GM08714 (cell line): Measurements from ENCODE around the gene FCGR2B.
"Not testable (repeated sequence)": the region's sequence is repeated elsewhere in the genome, so short reads cannot be mapped to it uniquely, and the experiment has no call there.

Source experiments
- H3K4me3 ChIP-seq: fragments of 200-500 bp; sonication (Bioruptor generic); 2 replicates; pipeline ENCODE4 v1.5.1; 2014; ENCODE audit warnings: mild to moderate bottlenecking, low read length, inconsistent platforms
- ZNF274 ChIP-seq: IDR thresholded peaks from 2 replicates; pipeline ENCODE4 v1.6.1; 2012; ENCODE audit warnings: mild to moderate bottlenecking, low read depth, low read length

The FCGR2B gene

DNA sequence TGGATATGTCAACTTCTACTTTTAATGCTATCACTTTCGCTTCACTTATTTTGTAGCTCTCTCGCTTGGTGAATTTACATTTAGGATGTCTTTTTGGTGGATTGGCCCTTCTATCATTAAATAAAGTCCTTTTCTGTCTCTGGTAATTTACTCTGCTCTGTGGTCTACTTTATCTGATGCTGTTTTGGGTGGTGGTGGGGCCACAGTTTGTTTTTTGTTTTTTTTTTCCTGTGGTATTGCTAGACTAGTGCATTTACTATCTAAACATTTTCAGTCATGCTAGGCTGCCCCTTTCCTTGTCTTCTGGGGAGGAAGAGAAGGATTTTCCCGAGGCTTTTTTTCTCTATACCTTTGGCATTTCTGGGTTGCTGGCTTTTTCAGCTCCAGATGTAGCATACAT lies 26.0 kb downstream of the FCGR2B start:
- no peak for TF ChIP-seq ZNF274
- H3K4me3 ChIP-seq, result no peak overlapping the region

DNA sequence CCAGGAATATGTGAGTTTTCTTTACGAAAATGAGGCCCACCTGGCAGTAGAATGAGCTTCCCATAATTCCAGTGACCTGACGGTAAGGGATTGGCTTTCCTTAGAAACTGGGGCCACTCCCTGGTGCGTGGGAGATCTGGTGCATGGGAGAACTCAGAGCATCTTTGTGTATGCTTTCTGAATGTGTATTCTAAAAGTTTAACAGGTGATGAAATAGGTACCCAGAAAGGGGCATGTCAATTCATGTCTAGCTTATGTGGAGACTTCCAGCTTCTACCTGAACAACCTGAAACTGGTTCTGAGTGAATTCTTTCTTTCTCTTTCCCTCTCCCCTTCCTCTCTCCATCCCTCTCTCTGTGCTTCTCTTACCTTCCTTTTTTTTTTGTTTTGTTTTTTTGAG lies 28.9 kb downstream of the FCGR2B start:
- H3K4me3 ChIP-seq, result no peak overlapping the region
- TF ChIP-seq ZNF274, result no peak

DNA sequence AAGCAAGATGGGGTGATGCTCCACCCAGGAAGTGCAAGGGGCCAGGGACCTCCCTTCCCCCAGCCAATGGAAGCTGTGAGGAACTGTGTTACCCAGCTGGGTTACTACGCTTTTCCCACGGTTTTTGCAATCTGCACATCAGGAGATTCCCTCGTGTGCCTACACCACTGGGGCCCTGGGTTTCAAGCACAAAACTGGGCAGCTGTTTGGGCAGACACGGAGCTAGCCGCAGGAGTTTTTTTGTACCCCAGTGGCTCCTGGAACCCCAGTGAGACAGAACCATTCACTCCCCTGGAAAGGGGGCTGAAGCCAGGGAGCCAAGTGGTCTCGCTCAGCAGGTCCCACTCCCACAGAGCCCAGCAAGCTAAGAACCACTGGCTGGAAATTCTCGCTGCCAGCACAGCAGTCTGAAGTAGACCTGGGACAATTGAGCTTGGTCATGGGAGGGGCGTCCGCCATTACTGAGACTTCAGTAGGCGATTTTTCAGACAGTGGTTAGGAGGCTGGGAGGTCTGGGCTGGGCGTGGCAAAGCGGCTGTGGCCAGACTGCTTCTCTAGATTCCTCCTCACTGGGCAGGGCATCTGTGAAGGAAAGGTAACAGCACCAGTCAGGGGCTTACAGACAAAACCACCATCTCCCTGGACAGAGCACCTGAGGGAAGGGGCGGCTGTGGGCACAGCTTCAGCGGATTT lies 30.2 kb downstream of the FCGR2B start:
- not testable (repeated sequence) for H3K4me3 ChIP-seq

DNA sequence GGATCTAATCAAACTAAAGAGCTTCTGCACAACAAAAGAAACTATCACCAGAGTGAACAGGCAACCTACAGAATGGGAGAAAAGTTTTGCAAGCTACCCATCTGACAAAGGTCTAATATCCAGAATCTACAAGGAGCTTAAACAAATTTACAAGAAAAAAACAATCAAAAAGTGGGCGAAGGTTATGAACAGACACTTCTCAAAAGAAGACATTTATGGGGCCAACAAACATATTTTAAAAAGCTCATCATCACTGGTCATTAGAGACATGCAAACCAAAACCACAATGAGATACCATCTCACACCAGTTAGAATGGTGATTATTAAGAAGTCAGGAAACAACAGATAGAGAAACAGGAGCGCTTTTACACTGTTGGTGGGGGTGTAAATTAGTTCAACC lies 35.4 kb downstream of the FCGR2B start:
- H3K4me3 ChIP-seq, result not testable (repeated sequence)

GRCh38 chr1:161702250-161702649 lies 39.3 kb downstream of the FCGR2B start:
- TF ChIP-seq ZNF274, result no peak
- no peak overlapping the region for H3K4me3 ChIP-seq

DNA sequence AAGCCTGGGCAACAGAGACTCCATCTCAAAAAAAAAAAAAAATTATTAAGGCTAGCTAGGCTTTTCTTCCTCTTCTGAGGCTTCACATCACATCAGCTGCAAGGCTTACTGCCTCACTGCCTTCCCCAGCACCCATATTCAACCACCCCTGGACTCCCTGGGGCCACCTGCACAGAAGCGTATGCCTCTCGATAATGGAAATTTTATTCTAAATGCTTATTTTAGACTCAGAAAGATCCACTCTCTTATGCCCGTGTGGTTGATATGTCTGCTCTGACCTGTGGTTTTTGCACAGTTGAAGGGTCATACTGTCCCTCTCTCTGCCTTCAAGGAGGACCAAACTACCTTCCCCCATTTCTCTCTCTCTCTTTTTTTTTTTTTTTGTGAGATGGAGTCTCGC lies 42.6 kb downstream of the FCGR2B start:
- H3K4me3 ChIP-seq, result no peak overlapping the region; the same call in 1 of the 2 replicates
- TF ChIP-seq ZNF274, result no peak

GRCh38 chr1:161706113-161706481 lies 43.2 kb downstream of the FCGR2B start:
- no peak for TF ChIP-seq ZNF274
- peak overlapping the region; percentile 99; the same call in 1 of the 2 replicates for H3K4me3 ChIP-seq

GRCh38 chr1:161706482-161707347 lies 43.8 kb downstream of the FCGR2B start, which contains the start of gene FCRLA:
FCRLA (plus strand) TSS chr1:161707229; CDS start chr1:161707265, 36 bp downstream.
- TF ChIP-seq ZNF274, result no peak
- H3K4me3 ChIP-seq, result peak within 1 kb of the TSS; percentile 99

DNA sequence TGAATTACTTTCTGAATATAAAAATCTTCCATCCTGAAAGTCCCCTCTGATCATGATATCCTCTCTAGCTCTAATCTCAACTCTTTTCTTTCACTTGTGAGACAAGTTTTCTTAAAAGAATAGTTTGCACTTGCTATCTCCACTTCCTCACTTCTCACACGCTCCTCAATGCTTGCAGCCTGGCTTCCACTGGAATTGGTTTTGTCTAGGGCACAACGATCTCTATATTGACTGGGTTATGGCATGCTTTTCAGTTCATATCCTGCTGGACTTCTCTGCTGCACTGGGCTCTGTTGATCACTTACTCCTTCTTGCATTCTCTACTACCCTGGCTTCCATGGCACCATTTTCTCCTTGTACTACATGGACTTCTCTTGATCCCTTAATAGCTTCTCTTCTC lies 44.6 kb downstream of the FCGR2B start:
- no peak for TF ChIP-seq ZNF274
- peak overlapping the region; percentile 99 for H3K4me3 ChIP-seq

DNA sequence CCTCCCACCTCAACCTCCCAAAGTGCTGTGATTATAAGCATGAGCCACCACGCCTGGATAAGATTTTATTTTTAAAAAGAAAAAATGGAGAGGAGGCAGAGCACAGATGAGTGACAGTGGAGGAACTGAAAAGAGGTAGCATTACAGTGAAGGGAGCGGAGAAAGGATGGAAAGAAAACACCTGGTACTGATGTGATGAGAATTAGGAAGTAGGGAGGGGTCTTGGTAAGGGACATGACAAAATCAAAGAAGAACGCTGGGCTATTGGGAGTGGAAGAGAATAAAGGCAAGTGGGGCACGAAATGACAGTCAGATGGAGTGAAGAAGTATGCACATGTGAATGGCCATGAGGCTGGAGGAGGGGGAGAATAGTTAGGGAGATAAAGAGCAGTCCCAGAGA lies 46.4 kb downstream of the FCGR2B start:
- peak overlapping the region; percentile 99 for H3K4me3 ChIP-seq
- no peak for TF ChIP-seq ZNF274

DNA sequence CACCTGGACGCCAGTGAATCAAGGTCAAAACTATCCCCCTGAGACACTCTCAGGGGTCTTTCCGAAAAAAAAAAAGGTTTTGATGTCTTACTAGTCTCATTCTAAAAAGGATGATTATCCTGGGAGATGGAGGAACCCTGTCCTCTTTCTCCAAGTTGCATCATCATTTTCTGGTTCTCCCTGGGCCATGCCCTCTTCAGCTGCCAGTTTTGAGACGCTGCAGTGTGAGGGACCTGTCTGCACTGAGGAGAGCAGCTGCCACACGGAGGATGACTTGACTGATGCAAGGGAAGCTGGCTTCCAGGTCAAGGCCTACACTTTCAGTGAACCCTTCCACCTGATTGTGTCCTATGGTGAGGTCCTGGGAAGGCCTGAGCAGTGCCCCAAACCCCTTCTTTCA lies 47.6 kb downstream of the FCGR2B start:
- TF ChIP-seq ZNF274, result no peak
- no peak overlapping the region for H3K4me3 ChIP-seq

- no peak for TF ChIP-seq ZNF274
- H3K4me3 ChIP-seq, result peak overlapping the region; percentile 14; the same call in 1 of the 2 replicates
These were observed 55.8 kb downstream of the FCGR2B start for GRCh38 chr1:161718559-161719324.

DNA sequence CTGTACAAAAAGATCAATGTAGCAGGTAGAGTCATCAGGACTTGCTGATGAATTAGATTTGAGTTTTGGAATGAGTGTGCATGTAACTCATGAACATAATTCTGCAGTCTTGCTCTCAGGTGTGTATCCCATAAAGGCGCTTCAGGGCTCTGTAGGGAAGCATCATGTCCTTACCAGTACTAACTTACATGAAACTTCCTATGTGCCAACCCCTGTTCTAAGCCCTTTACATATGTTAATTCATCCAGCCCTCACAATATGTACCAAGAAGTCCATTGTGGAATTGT lies 56.3 kb downstream of the FCGR2B start:
- no peak overlapping the region; the same call in 1 of the 2 replicates for H3K4me3 ChIP-seq
- no peak for TF ChIP-seq ZNF274

DNA sequence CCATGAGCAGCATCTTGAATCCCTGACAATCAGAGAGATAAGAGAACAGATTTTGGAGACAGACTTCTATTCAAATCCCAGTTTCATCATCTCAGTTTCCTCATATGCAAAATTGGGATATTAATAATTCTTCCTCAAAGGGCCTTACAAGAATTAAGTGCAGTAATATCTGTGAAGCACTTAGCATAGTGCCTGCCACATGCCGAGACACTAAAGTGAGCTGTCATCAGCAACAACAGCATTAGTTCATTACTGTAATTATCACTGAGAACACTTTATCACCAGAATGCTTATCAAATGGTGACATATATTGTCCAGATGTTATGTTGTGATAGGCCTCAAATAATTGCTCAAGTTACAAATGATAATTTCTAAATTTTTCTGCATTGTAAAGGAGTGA lies 57.5 kb downstream of the FCGR2B start:
- TF ChIP-seq ZNF274, result no peak
- no peak overlapping the region for H3K4me3 ChIP-seq
